ENCODE results near the gene ZFX. TPM values are rescaled to one million over a fixed set of nuclear protein-coding genes. Genes with fewer than 3 reads are reported as not detected.

ZFX gene
- total and polyA plus RNA-seq, 2 of the 8 experiments (the other 6 are each of a cell fraction or from before 2014, with no cell fraction given): 2.8 to 22.0 TPM

DNA sequence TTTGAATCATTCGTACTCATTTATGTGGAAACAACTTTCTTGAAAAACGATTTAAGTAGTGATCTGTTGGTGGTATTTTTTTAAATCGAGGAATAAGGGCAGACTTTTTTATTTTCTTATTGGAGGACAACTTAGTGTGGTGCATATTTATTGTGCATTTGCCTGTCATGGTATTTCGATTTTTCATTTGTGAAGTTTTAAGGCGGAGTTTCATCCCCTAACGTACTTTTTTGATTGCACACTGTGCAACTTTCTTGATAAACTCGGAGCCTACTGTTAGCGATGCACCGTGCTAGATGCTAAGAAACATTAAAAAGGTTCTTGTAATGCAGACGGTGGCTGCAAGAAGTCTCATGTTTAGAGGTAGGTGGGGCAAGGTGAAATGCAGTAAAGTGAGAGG lies 1.4 kb downstream of the ZFX start (continued):
- TF ChIP-seq, protein P1, sequence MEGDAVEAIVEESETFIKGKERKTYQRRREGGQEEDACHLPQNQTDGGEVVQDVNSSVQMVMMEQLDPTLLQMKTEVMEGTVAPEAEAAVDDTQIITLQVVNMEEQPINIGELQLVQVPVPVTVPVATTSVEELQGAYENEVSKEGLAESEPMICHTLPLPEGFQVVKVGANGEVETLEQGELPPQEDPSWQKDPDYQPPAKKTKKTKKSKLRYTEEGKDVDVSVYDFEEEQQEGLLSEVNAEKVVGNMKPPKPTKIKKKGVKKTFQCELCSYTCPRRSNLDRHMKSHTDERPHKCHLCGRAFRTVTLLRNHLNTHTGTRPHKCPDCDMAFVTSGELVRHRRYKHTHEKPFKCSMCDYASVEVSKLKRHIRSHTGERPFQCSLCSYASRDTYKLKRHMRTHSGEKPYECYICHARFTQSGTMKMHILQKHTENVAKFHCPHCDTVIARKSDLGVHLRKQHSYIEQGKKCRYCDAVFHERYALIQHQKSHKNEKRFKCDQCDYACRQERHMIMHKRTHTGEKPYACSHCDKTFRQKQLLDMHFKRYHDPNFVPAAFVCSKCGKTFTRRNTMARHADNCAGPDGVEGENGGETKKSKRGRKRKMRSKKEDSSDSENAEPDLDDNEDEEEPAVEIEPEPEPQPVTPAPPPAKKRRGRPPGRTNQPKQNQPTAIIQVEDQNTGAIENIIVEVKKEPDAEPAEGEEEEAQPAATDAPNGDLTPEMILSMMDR (IDR thresholded peaks at IDR 0.05; ENCODE audit: control extremely low read depth in 1 of 3, insufficient read depth in 1 of 3, low read depth in 1 of 3, low read length in 3 of 3): no peak
- TF ChIP-seq TCF12 (IDR thresholded peaks at IDR 0.05; ENCODE audit: low read depth, low read length) (no peak), NANOG (IDR thresholded peaks at IDR 0.05; ENCODE audit: insufficient read depth, low read depth, low read length, poor library complexity, severe bottlenecking) (no peak), TAF1 (IDR thresholded peaks at IDR 0.05; ENCODE audit: low read depth, low read length) (no peak), RAD21 (IDR thresholded peaks at IDR 0.05 in 1 of 2, conservative IDR thresholded peaks at IDR 0.05 in 1 of 2; ENCODE audit: low read depth in 2 of 2, low read length in 2 of 2) (no peak)

All from H1 (cell line).